Measurements from ENCODE around the gene GPR150. TPM values are rescaled to one million over a fixed set of nuclear protein-coding genes. Genes with fewer than 3 reads are reported as not detected.
A peak's percentile ranks its signal among the peaks of the same experiment; 100 is the strongest.
"Not testable (repeated sequence)": the region's sequence is repeated elsewhere in the genome, so short reads cannot be mapped to it uniquely, and the experiment has no call there.

GPR150 gene
- total and polyA plus RNA-seq, 4 donors: 0.08 to 0.34 (median 0.27) TPM

DNA sequence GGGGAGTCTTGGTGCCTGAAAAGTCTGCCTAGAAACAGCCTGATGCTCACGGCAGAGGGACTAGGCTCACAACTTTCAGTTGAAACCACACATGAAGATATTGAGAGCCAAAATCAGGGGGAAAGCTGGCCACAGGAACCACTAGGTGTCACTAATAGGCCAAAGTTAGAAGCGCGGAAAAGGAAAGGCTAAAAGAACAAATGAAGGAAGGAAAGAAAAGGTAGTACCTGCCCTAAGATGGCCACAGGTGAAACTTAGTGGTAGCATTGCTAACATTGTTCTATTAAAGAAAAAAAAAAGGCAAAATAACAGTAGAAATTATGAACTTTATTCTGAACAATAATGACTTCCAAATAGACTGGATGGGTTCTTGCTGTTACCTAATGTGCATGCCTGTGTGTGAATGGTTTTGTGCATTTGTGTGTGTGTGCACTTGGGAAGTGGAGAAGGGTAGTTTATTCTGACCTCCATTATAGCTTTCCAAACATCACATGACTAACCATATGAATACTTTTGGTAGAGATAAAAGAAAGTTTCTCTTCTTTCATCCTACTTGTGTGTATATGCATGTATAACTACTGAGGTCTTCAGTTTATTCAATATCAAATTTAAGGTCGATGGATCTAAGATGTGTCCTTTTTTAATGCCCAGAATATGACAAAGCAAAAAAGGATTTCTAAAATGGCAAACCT lies 24.6 kb downstream of the GPR150 start:
- DNase-seq (peak; percentile 33 to 72 (median 71)), ATAC-seq (ENCODE audit: insufficient read depth, low FRiP score) (no peak)
- Histone ChIP-seq H3K27ac (ENCODE audit: low read depth in 1 of 2, low read length in 1 of 2) (peak overlapping the region in 1 of 2 donors; percentile 4), H3K4me1 (ENCODE audit: control insufficient read depth in 5 of 5, insufficient read depth in 5 of 5, low read length in 5 of 5) (peaks cover 0 to 10% (median 3%) of the 10 kb centered on the region in 5 donors), H3K4me3 (no peak overlapping the region), H3K27me3 (ENCODE audit: control insufficient read depth in 3 of 3, insufficient read depth in 3 of 3, low read length in 2 of 3) (no peaks in the 10 kb centered on the region), H3K36me3 (ENCODE audit: control insufficient read depth in 4 of 4, insufficient read depth in 4 of 4, low read length in 4 of 4) (no peaks in the 10 kb centered on the region), H3K9me3 (ENCODE audit: control insufficient read depth in 4 of 4, insufficient read depth in 3 of 4, low read length in 3 of 4) (peaks cover 0 to 2% (median 0%) of the 10 kb centered on the region in 4 donors), H3K9ac (ENCODE audit: insufficient read depth in 1 of 2, low read length in 2 of 2) (no peak overlapping the region)
- WGBS, 2 donors: 17 to 20% methylated on average over 4 of the region's 4 CpGs
- TF ChIP-seq, protein P1, sequence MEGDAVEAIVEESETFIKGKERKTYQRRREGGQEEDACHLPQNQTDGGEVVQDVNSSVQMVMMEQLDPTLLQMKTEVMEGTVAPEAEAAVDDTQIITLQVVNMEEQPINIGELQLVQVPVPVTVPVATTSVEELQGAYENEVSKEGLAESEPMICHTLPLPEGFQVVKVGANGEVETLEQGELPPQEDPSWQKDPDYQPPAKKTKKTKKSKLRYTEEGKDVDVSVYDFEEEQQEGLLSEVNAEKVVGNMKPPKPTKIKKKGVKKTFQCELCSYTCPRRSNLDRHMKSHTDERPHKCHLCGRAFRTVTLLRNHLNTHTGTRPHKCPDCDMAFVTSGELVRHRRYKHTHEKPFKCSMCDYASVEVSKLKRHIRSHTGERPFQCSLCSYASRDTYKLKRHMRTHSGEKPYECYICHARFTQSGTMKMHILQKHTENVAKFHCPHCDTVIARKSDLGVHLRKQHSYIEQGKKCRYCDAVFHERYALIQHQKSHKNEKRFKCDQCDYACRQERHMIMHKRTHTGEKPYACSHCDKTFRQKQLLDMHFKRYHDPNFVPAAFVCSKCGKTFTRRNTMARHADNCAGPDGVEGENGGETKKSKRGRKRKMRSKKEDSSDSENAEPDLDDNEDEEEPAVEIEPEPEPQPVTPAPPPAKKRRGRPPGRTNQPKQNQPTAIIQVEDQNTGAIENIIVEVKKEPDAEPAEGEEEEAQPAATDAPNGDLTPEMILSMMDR (IDR thresholded peaks at IDR 0.05; ENCODE audit: control extremely low read depth, extremely low read depth): peak; percentile 65

DNA sequence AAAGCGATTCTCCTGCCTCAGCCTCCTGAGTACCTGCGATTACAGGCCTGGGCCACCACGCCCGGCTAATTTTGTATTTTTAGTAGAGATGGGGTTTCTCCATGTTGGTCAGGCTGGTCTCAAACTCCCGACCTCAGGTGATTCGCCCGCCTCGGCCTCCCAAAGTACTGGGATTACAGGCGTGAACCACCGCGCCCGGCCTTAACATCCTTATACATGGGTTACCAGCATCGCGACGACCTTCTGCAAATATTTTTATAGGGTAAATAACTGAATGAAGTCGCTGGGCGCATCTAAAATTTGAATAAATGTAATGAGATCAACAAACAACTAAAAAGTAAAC lies 26.3 kb downstream of the GPR150 start:
- H3K27me3 ChIP-seq (ENCODE audit: control insufficient read depth in 3 of 3, insufficient read depth in 3 of 3, low read length in 2 of 3); H3K36me3 ChIP-seq (ENCODE audit: control insufficient read depth in 4 of 4, insufficient read depth in 4 of 4, low read length in 4 of 4); H3K4me1 ChIP-seq (ENCODE audit: control insufficient read depth in 5 of 5, insufficient read depth in 5 of 5, low read length in 5 of 5); DNase-seq; H3K9me3 ChIP-seq (ENCODE audit: control insufficient read depth in 4 of 4, insufficient read depth in 3 of 4, low read length in 3 of 4); H3K9ac ChIP-seq (ENCODE audit: insufficient read depth in 1 of 2, low read length in 2 of 2); H3K4me3 ChIP-seq; ATAC-seq (ENCODE audit: insufficient read depth, low FRiP score): not testable (repeated sequence)
- 85 to 91% methylated on average over 17 of the region's 17 CpGs for whole genome bisulfite sequencing, 2 donors
- H3K27ac ChIP-seq (ENCODE audit: low read depth in 1 of 2, low read length in 1 of 2): peak overlapping the region; percentile 72 to 93

DNA sequence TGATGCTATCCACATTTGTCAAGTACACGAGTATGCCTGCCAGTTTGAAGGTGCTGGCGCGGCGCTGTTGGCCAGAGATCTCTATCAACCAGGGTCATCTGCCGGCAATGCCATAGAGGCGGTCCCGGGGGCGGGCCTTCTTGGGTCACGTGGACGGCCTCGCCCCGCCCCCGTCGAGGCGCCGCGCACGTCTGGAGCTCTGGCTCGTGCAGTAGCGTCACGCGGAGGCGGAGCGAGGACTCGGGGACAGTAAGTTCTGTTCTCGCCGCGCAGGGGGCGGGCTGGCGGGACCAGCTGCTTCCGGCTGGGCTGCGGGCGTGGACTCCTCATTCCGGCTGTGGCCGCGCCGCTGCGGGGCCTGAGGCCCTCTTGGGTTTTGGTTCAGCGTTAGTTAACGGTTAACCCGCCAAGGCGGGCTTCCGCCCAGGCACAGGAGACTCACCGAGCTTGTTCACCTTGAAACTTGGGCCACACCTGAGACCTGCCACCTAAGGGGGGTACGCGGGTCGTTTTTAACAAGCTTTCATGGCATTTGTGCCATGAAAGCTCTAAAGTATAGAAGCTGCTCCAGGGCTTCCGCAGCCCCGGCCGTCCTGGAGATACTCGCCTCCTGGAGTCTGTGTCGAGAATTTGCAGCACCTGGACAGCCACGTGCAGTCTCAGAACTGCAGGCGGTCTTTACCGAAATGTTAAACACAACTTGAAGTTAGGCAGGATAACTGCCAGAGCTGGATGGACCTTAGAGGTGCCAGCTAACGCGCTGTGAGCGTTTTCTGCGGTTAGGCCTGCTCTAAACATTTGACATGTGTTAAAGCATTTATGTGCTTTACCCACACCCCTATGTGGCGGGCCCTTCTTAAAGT lies 26.9 kb downstream of the GPR150 start, which contains the start of gene RFESD:
Gene RFESD, plus strand, starts transcription at position 209 of the 863 bp plus-strand sequence. CDS start 5,495 bp downstream, outside the sequence.
- ATAC-seq (ENCODE audit: insufficient read depth, low FRiP score): peak; percentile 99
- WGBS, 2 donors: 1 to 2% methylated on average over 58 to 60 of the region's 60 CpGs
- TF ChIP-seq, protein P1 (IDR thresholded peaks at IDR 0.05; ENCODE audit: control extremely low read depth, extremely low read depth): peak; percentile 0

More for the DNA sequence above, 26.9 kb downstream of the GPR150 start, which contains the start of gene RFESD:
- Histone ChIP-seq H3K9me3 (ENCODE audit: control insufficient read depth in 4 of 4, insufficient read depth in 3 of 4, low read length in 3 of 4) (no peaks in the 10 kb centered on the region), H3K36me3 (ENCODE audit: control insufficient read depth in 4 of 4, insufficient read depth in 4 of 4, low read length in 4 of 4) (no peaks in the 10 kb centered on the region), H3K27ac (ENCODE audit: low read depth in 1 of 2, low read length in 1 of 2) (peak within 1 kb of the TSS; percentile 93 to 98), H3K27me3 (ENCODE audit: control insufficient read depth in 3 of 3, insufficient read depth in 3 of 3, low read length in 2 of 3) (no peaks in the 10 kb centered on the region), H3K4me3 (peak within 1 kb of the TSS; percentile 2), H3K9ac (ENCODE audit: insufficient read depth in 1 of 2, low read length in 2 of 2) (peak within 1 kb of the TSS; percentile 83 to 89), H3K4me1 (ENCODE audit: control insufficient read depth in 5 of 5, insufficient read depth in 5 of 5, low read length in 5 of 5) (peaks cover 0 to 10% (median 3%) of the 10 kb centered on the region in 5 donors)
- DNase-seq: peak; percentile 97 to 98 (median 98)
